ENCODE data around the gene DNAJB5.
"Not testable (repeated sequence)": the region's sequence is repeated elsewhere in the genome, so short reads cannot be mapped to it uniquely, and the experiment has no call there.

DNAJB5 gene

DNA sequence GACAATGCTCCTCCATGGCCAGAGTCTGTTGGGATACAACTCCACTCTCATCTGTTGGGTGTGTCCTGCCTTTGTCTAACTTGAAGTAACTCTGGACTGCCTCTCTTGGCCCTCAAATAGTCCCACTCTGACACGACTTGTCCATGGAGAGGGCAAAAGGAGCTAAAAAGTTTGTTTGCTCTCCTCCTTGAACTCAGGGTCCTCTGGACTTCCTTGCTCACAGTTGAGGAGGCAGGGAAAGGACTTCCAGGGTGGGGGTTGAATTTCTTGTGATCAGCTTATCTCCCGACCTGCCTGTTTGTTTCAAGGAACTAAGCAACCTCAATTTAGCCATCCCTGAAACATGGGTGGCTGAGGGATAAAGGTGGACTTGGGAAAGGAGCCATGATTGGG is 11.7 kb downstream of the DNAJB5 start:
- FAIRE-seq: no peak

- FAIRE-seq: no peak
Observed at GRCh38 chr9:35001803-35002502, 12.4 kb downstream of the DNAJB5 start.

DNA sequence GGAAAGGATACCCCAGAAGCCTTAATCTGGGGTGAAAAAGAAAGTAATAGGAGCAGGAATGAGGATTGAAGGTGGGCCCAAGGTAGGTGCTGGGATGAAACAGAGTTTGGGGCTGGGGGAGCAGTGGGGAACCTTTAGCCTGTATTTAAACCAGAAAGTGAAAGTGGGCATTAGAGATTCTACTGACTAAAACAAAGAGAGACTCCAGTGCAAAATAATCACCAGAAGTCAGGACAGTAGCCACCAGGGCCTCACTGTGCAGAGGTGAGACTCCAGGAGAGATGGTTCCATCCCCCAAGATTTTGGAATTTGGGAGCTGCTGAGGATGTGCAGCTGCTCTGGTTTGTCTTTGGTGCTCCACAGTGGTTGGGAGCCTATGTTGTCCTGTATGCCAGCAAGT is 13.1 kb downstream of the DNAJB5 start:
- no peak for FAIRE-seq

DNA sequence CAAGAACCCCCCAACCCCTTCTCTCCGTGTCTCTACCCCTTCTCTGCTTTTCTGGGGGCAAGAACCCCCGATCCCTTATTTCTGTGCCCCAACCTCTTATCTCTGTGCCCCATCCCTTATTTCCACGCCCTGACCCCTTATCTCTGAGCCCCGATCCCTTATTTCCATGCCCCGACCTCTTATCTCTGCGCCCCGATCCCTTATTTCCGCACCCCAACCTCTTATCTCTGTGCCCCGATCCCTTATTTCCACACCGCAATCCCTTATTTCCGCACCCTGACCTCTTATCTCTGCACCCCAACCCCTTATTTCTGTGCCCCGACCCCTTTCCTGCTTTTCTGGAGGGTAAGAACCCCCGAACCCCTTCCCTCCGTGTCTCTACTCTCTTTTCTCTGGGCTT is 14.8 kb downstream of the DNAJB5 start:
- FAIRE-seq: not testable (repeated sequence)

- FAIRE-seq: no peak
Observed at GRCh38 chr9:35010351-35010958, 20.9 kb downstream of the DNAJB5 start.

- no peak for FAIRE-seq
Observed at GRCh38 chr9:35014517-35014916, 25.0 kb downstream of the DNAJB5 start.

DNA sequence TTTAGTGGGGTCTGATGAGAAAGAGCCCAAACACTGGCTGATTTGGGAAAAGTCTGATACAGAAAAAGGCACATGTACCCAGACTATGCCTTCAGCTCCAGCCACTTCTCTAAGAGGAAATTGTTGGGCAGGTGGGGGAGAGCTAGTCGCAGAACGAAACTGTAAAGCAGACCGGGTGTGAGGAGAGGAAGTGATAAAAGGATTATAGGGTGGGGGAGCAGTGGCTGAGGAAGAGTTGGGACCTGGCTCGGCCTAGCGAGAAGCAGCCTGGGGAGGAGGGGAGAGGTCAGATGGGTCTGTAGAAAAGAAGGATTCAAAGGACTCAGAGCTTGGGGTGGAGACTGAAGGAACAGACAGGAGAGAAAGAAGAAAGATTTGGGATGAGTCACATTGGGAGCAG is 33.9 kb downstream of the DNAJB5 start:
- FAIRE-seq: not testable (repeated sequence)

DNA sequence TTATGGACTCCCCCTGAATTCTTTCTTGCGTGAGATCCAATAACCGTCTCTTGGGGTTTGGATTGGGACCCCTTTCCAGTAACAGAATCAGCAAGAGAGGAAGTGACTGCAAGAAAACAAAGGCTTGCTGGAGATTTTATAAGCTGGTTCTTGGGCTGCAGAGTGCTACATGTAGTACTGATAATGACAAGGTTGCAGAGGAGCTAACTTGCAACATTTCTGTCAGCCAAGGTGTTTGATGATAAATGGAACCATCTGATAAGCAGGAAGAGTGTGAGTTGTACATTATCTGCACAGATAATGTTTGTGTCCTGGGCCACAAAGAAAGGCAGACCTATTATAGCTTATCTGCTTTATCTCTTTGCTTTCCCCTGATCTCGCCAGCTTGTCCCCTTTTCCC is 37.1 kb downstream of the DNAJB5 start:
- FAIRE-seq: no peak

GRCh38 chr9:35027374-35027773 is 37.8 kb downstream of the DNAJB5 start:
- no peak for FAIRE-seq

- FAIRE-seq: no peak
Observed at GRCh38 chr9:35027860-35028259, 38.3 kb downstream of the DNAJB5 start.

GRCh38 chr9:35028341-35028740 is 38.8 kb downstream of the DNAJB5 start:
- FAIRE-seq: no peak

DNA sequence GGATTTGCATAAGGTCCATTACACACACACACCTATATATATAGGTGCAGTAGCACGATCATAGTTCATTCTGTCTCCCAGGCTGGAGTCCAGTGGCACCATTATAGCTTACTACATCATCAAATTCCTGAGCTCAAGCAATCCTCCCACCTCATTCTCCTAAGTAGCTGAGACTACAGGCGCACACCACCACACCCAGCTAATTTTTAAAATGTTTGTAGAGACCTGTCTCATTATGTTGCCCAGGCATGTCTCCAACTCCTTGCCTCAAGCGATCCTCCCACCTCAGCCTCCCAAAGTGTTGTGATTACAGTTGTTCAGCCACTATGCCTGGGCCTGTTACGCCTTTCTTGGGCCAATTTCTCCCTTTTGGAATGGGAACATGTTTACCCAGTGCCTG is 39.7 kb downstream of the DNAJB5 start:
- FAIRE-seq: no peak

DNA sequence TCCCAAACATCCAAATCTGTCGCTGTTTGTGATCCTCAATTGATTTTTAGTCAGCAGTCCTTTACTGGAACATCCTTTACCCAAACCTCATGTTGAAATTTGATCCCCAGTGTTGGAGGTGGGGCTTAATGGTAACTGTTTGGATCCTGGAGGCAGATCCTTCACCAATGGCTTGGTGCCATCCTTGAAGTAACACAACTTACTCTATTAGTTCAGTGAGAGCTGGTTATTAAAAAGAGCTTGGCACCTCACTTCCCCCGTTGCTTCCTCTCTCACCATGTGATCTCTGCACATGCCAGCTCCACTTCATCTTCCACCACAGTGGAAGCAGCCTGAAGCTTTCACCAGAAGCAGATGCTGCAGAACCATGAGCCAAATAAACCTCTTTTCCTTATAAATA is 40.3 kb downstream of the DNAJB5 start:
- no peak for FAIRE-seq

GRCh38 chr9:35033101-35033500 is 43.6 kb downstream of the DNAJB5 start:
- no peak for FAIRE-seq

- no peak for FAIRE-seq
Observed at GRCh38 chr9:35035851-35036701, 46.5 kb downstream of the DNAJB5 start.

DNA sequence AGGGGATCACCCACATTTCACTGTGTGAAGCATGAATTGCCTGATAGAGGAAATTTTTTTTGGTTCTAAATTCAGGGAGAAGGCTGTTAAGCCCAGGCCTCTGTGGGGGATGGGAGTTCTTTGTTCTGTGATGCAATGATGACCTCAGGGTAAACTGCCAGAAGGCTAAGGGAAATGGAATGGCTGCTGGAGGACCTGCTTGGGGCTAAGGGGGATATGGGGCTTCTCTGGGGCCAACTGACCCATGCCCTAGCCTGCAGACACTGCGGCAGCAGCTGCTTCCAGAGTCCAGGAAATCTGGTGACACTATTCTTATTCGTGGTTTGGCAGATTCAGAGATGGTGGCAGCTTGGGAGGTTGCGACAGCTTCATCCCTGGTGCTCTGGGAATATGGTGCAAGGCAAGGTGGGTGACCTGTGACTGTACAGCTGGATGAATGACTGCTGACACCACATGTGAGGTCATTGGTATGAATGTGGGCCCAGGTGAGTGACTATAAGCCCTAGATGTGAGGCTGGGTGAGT is 52.6 kb downstream of the DNAJB5 start:
- no peak for FAIRE-seq

GRCh38 chr9:35042891-35043545 is 53.5 kb downstream of the DNAJB5 start:
- FAIRE-seq: no peak

- FAIRE-seq: no peak
Observed at GRCh38 chr9:35044071-35044470, 54.5 kb downstream of the DNAJB5 start.
